Vagina (tissue), 2 donors: ENCODE results near the gene WWC2. TPM values are rescaled to one million over a fixed set of nuclear protein-coding genes. Genes with fewer than 3 reads are reported as not detected.

ENCODE experiments used
- DNase-seq, 2 donors: peaks; one replicate each; pipeline ENCODE4 v3.0.0-alpha.2; 2017; ENCODE audit errors: extremely low spot score in 2 of 2
- H3K27ac ChIP-seq: fragments of 200-600 bp; sonication (generic); one replicate; pipeline ENCODE4 v1.5.1; 2019
- H3K27me3 ChIP-seq: fragments of 200-600 bp; sonication (generic); one replicate; pipeline ENCODE4 v1.5.1; 2019
- H3K36me3 ChIP-seq, 2 donors: fragments of 200-600 bp; sonication (generic); one replicate each; pipeline ENCODE4 v1.5.1; 2017 to 2019
- H3K4me1 ChIP-seq: fragments of 200-600 bp; sonication (generic); one replicate; pipeline ENCODE4 v1.5.1; 2019
- H3K4me3 ChIP-seq, 2 donors: fragments of 200-600 bp; sonication (generic); 1 replicate in 1 of 2; 2 replicates in 1 of 2; pipeline ENCODE4 v1.5.1; 2016 to 2019
- H3K9me3 ChIP-seq: fragments of 200-600 bp; sonication (generic); one replicate; pipeline ENCODE4 v1.5.1; 2019
- POLR2A ChIP-seq, 2 donors: fragments of 450-650 bp; IDR thresholded peaks; one replicate each; pipeline ENCODE4 v1.6.1; 2017; ENCODE audit warnings: antibody characterized with exemption in 2 of 2, mild to moderate bottlenecking in 2 of 2, moderate library complexity in 2 of 2
- POLR2AphosphoS5 ChIP-seq, 2 donors: sonication (generic); formaldehyde crosslinking; IDR thresholded peaks; one replicate each; pipeline ENCODE4 v1.9.0; 2017; ENCODE audit warnings: antibody characterized with exemption in 2 of 2, mild to moderate bottlenecking in 2 of 2, low read depth in 1 of 2; ENCODE audit not compliant: insufficient read depth in 1 of 2
- intact Hi-C: fragments of 100-400 bp; cut with DNase I; formaldehyde crosslinking; loops from one replicate; pipeline ENCODE4 v1.15.1; 2023
- total RNA-seq: library from RNA; depleted of rRNA; stranded (reverse); fragments of >200 nt; gene quantifications from one replicate; pipeline ENCODE4 v1.2.3, GENCODE V29; 2016
- TF ChIP-seq, protein P1 (sequence below), 3 experiments: fragments of 450-650 bp in 2 of 3; fragments of 200-600 bp in 1 of 3; sonication (generic) in 1 of 3; IDR thresholded peaks; one replicate each; pipeline ENCODE4 v1.5.1; 2017 to 2019; ENCODE audit warnings: antibody characterized with exemption in 3 of 3, mild to moderate bottlenecking in 2 of 3, moderate library complexity in 2 of 3

Gene WWC2
- total RNA-seq, 1 donor from 2014 or later: 24.3 TPM

DNA sequence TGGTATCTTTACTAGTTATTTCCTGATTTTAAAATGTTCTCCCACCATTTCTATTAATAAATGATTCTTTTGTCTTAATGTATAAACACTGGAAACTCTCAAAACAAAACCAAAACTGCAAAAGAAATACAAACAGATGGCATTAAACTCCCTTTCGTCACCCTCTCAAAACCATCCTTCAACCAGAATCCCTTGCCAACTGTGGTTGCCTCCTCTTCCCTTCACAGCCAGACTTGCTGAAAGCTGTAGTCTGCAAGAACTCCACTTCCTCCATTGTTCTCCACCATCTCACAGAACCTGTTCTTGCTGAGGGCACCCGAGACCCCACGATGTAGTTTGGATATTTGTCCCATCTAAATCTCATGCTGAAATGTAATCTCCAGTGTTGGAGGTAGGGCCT, 96.5 kb downstream of the WWC2 start:
- TF ChIP-seq POLR2A (IDR thresholded peaks at IDR 0.05) (no peak), POLR2AphosphoS5 (IDR thresholded peaks at IDR 0.05; ENCODE audit: insufficient read depth in 1 of 2, low read depth in 1 of 2) (no peak)
- TF ChIP-seq, protein P1, sequence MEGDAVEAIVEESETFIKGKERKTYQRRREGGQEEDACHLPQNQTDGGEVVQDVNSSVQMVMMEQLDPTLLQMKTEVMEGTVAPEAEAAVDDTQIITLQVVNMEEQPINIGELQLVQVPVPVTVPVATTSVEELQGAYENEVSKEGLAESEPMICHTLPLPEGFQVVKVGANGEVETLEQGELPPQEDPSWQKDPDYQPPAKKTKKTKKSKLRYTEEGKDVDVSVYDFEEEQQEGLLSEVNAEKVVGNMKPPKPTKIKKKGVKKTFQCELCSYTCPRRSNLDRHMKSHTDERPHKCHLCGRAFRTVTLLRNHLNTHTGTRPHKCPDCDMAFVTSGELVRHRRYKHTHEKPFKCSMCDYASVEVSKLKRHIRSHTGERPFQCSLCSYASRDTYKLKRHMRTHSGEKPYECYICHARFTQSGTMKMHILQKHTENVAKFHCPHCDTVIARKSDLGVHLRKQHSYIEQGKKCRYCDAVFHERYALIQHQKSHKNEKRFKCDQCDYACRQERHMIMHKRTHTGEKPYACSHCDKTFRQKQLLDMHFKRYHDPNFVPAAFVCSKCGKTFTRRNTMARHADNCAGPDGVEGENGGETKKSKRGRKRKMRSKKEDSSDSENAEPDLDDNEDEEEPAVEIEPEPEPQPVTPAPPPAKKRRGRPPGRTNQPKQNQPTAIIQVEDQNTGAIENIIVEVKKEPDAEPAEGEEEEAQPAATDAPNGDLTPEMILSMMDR (IDR thresholded peaks at IDR 0.05): no peak
- Histone ChIP-seq H3K9me3 (no peaks in the 10 kb centered on the region), H3K36me3 (no peaks in the 10 kb centered on the region), H3K27ac (no peak overlapping the region), H3K4me1 (no peaks in the 10 kb centered on the region), H3K4me3 (no peak overlapping the region), H3K27me3 (no peaks in the 10 kb centered on the region)
- intact Hi-C loops: no loop called here
- no peak for DNase-seq

DNA sequence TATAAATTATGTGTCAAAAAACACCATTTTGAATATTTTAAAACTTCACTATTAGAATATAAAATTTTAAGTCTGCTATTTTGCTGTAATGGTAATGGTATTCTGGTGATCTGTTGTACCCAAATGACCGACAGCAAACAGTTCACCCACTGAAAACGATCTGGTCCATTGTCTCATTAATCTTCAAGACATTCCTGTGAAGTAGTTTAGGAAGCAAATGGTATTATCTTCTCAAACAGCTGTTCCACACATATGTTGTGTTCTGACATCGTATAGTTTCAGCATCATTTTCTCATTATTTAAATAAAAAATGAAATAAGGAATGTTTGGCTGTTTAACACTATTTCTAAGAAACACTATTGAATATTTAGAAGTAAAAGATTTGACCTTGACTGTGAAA, 98.1 kb downstream of the WWC2 start:
- Histone ChIP-seq H3K36me3 (no peaks in the 10 kb centered on the region), H3K27me3 (no peaks in the 10 kb centered on the region), H3K27ac (no peak overlapping the region), H3K4me1 (no peaks in the 10 kb centered on the region), H3K9me3 (no peaks in the 10 kb centered on the region), H3K4me3 (no peak overlapping the region)
- intact Hi-C loops: no loop called here
- DNase-seq: no peak
- TF ChIP-seq POLR2AphosphoS5 (IDR thresholded peaks at IDR 0.05; ENCODE audit: insufficient read depth in 1 of 2, low read depth in 1 of 2) (no peak), POLR2A (IDR thresholded peaks at IDR 0.05) (no peak)
- TF ChIP-seq, protein P1 (IDR thresholded peaks at IDR 0.05): no peak

DNA sequence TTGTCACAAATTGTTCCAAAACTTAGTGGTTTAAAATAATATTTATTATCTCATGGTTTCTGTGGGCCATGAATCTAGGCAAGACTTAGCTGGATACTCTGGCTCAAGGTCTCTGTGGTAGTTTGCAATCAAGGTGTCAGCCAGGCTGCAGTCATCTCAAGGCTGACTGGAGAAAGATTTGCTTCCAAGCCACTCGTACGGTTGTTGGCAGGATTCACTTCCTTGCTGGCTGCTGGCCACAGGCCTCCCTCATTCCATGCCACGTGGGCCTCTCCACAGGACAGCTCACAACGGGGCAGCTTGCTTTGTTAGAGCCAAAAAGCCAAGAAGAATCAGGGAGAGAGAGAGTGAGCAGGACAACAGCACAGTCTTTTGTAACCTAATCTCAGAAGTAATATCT, 101.4 kb downstream of the WWC2 start:
- H3K27ac ChIP-seq: no peak overlapping the region
- no peaks in the 10 kb centered on the region for H3K4me1 ChIP-seq
- no peak overlapping the region for H3K4me3 ChIP-seq
- H3K27me3 ChIP-seq: no peaks in the 10 kb centered on the region
- no peak for DNase-seq
- no peaks in the 10 kb centered on the region for H3K9me3 ChIP-seq
- intact Hi-C loops: no loop called here
- H3K36me3 ChIP-seq: no peaks in the 10 kb centered on the region
- TF ChIP-seq POLR2A (IDR thresholded peaks at IDR 0.05) (no peak), POLR2AphosphoS5 (IDR thresholded peaks at IDR 0.05; ENCODE audit: insufficient read depth in 1 of 2, low read depth in 1 of 2) (no peak)
- TF ChIP-seq, protein P1 (IDR thresholded peaks at IDR 0.05): no peak

DNA sequence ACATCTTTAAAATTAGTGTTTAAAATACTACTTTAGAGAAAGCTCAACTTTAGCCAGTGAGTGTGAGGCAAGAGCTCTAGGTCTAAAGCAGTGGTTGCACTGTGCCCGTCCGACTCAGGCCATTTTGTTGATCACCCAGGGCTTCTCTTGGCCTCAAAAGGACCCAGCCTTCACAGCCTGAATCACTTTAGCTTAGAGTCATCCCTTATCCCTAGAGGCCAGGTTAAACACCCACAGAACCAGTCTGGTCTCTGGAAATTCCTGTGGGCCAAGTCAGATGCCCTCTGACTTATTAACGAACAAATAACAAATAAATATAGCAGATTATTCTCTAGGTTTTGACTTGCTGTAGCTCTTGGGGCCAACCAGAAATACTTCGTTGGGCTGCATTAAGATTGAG, 102.3 kb downstream of the WWC2 start:
- intact Hi-C loops: no loop called here
- Histone ChIP-seq H3K36me3 (no peaks in the 10 kb centered on the region), H3K27me3 (no peaks in the 10 kb centered on the region), H3K9me3 (no peaks in the 10 kb centered on the region), H3K27ac (no peak overlapping the region), H3K4me1 (no peaks in the 10 kb centered on the region), H3K4me3 (no peak overlapping the region)
- no peak for DNase-seq
- TF ChIP-seq POLR2A (IDR thresholded peaks at IDR 0.05) (no peak), POLR2AphosphoS5 (IDR thresholded peaks at IDR 0.05; ENCODE audit: insufficient read depth in 1 of 2, low read depth in 1 of 2) (no peak)
- TF ChIP-seq, protein P1 (IDR thresholded peaks at IDR 0.05): no peak

DNA sequence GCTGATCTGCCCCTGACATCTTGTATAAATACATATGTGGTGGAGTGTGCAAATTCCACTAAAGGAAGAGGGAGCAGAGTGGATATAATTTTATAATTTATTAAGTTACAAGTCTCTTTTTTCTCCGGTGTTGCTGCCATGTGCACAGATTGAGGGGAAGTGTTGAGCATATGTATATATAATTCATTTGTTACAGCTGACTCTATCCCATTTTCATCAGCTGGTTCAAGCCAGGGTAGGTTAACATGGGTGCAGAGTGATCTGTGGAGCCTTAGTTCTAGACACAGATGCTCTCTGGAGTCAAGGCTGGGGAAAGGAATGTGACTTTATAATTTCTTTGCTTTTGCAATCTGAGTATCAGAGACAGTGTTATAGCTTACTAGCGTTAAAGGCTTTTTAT, 103.5 kb downstream of the WWC2 start:
- no peaks in the 10 kb centered on the region for H3K36me3 ChIP-seq
- no peak for TF ChIP-seq POLR2AphosphoS5 (IDR thresholded peaks at IDR 0.05; ENCODE audit: insufficient read depth in 1 of 2, low read depth in 1 of 2)
- TF ChIP-seq, protein P1 (IDR thresholded peaks at IDR 0.05): no peak
- TF ChIP-seq POLR2A (IDR thresholded peaks at IDR 0.05): no peak
- H3K4me1 ChIP-seq: no peaks in the 10 kb centered on the region
- H3K27me3 ChIP-seq: no peaks in the 10 kb centered on the region
- no peak overlapping the region for H3K27ac ChIP-seq
- intact Hi-C loops: no loop called here
- no peak for DNase-seq
- H3K9me3 ChIP-seq: no peaks in the 10 kb centered on the region
- no peak overlapping the region for H3K4me3 ChIP-seq
